NCI-H69 (cell line): ENCODE results near the gene MEI1.
"Not testable (repeated sequence)": the region's sequence is repeated elsewhere in the genome, so short reads cannot be mapped to it uniquely, and the experiment has no call there.

Experiments
- DNase-seq: peaks from one replicate; lab custom pipeline; 2025; lab: John Stamatoyannopoulos, UW

The MEI1 gene

DNA sequence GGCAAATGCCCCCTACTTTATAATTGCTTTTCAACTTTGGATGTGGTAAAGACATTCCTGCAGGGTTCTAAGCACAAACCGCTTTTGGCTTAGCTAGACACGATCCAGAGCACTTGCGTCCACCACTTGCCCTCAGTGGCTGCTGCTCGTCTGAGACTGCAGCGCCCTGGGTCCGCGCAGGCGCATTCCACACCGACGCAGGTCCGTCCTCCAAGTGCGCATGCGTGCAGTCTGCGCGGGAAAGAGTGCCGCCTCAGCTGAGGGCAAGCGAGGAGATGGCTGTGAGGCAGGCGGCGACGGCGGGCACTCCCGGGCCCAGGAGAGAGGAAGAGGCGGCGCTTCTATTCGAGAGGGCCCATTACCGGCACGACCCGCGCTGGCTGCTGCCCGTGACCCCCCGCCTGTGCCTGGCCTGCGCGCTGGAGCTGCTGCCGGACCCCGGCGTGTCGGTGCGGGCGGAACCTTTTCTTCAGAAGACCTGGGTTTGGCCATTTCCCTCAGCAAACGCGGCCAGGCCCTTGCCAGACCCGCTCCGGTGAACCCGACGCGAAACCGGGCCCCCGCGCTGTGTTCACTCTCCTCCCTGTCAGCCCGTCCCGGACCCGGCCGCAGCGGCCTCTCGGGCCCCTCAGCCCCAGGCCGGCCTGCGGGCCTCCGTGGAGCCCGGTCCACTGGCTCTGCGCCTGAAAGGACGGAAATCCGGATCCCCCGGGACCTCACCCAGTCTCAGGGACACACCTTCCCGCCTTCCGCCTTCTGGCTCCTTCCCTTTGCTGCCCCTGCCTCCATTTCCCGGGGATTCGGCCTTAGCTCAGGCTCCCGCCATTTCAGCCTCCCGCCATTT is at the start of gene MEI1:
Gene MEI1 (plus strand): TSS at position 240 of the 844 bp plus-strand sequence. CDS start 36 bp downstream, at position 276.
- DNase-seq = no peak

DNA sequence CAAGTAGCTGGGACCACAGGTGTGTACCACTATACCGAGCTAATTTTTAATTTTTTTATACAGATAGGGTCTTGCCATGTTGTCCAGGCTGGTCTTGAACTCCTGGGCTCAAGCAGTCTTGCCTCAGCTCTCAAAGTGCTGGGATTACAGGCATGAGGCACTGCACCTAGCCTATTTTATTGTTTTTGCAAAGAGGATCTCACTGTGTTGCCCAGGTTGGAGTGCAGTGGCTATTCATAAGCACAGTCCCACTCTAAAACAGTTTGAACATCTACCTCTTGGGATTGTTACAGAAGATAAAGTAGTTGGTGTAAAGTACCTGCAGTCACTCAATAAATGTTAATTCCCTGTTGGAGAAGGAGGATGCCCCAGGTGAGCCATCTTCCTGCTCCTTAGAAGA is 49.1 kb upstream of the MEI1 start:
- DNase-seq = no peak

DNA sequence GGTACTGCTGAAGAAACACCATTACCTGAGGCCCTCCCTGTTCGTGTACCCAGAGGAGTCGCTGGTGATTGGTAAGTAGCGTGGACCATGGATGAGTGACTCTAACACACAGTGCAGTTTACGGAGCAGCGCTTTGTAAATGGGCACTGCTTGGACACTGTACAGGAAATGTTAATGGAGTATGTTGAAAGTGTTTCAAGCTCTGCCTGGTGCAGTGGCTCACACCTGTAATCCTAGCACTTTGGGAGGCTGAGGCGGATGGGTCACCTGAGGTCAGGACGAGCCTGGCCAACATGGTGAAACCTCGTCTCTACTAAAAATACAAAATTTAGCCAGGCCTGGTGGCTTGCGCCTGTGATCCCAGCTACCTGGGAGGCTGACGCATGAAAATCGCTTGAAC is 48.5 kb upstream of the MEI1 start:
- DNase-seq = no peak

DNA sequence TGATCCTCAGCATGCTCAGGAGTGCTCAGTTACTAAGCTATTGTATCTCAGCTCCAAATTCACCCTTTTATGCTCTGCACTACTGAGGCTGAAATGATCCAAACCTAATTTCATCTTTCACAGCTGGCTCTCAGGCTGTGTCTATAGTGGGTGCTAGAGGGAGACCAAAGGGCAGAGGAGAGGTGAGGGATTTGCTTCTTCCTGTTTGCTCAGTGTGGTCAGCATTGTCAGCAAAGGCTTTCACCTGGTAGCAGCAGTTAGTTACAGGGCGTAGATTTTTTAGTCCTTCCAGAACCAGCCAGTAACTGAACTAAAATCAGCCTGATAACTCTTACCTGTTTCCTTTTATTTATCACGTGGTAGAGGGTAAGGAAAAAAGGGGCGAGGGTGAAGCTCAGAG is 45.0 kb upstream of the MEI1 start:
- DNase-seq = no peak

DNA sequence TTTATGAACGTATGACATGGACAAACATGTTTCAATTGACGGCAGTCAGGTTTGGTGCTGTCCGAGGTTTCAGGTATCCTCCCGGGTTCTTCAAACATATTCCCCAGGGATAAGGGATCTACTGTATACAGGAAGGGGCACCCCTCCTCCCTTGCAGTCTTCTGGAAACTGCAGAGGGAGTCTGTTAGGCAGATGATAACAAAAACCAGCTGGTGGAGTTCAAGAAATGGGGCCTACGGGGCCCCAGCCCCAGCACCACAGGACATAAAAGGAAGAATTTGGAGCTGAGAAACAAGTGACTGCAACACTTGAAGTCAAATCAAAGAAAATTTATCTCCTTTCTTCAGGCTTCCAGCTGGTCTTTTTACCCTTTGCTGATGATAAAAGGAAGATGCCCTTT is 42.7 kb upstream of the MEI1 start:
- peak; percentile 18 for DNase-seq

DNA sequence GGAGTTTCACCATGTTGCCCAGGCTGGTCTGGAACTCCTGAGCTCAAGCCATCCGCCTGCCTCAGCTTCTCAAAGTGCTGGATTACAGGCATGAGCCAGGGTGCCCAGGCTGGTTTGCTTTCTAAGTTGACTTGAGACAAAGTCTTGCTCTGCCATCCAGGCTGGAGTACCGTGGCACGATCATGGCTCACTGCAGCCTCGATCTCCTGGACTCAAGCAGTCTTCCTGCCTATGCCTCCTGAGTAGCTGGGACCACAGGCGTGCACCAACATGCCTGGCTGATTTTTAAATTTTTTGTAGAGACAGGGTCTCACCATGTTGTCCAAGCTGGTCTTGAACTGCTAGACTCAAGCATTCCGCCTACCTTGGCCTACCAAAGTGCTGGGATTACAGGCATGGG is 41.6 kb upstream of the MEI1 start:
- DNase-seq = no peak

DNA sequence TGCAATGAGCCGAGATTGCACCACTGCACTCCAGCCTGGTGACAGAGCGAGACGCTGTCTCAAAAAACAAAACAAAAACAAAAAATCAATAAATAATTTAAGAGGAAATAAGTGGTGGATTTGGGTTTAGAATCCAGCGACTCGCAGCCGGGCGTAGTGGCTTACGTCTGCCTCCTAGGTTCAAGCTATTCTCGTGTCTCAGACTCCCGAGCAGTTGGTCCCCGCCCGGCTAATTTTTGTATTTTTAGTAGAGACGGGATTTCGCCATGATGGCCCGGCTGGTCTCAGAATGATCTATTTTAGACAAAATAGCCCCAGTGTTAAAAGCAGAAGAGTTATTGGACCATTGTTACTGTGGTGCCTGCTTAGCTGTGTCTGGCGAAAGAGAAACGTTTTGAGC is 40.4 kb upstream of the MEI1 start:
- DNase-seq = no peak

- DNase-seq = no peak
These were observed 39.4 kb upstream of the MEI1 start for GRCh38 chr22:41659941-41660340.

- no peak for DNase-seq
These were observed 38.9 kb upstream of the MEI1 start for GRCh38 chr22:41660416-41660815.

GRCh38 chr22:41661088-41661487 is 38.2 kb upstream of the MEI1 start:
- no peak for DNase-seq

GRCh38 chr22:41661713-41662112 is 37.6 kb upstream of the MEI1 start:
- DNase-seq = no peak

DNA sequence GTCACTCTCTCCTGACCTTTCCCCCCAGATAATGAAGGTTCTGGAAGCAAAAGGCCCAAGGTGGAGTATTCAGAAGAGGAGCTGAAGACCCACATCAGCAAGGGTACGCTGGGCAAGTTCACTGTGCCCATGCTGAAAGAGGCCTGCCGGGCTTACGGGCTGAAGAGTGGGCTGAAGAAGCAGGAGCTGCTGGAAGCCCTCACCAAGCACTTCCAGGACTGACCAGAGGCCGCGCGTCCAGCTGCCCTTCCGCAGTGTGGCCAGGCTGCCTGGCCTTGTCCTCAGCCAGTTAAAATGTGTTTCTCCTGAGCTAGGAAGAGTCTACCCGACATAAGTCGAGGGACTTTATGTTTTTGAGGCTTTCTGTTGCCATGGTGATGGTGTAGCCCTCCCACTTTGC is 35.7 kb upstream of the MEI1 start:
- not testable (repeated sequence) for DNase-seq

DNA sequence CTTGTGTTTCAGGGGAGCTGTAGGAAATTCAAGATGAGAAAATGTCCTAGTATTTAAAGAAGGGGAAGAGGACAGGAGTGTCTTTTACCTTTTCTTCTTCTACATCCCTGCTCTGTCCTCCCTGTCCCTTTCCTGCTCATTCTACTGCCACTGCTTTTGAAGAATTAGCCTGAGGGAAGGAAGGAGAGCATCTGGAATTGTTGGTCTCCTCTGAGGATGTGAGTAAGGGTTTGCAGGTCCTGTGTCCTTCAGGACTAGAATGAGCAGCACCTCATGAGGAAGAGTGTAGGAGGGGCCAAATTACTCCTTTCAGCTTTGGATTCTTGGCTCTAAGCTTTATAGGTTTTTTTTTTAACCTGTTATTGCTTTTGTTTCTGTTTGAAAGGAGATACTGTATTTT is 34.8 kb upstream of the MEI1 start:
- DNase-seq = no peak

- no peak for DNase-seq
These were observed 34.4 kb upstream of the MEI1 start for GRCh38 chr22:41664951-41665350.

GRCh38 chr22:41668971-41669911 is 30.1 kb upstream of the MEI1 start:
- DNase-seq = no peak

DNA sequence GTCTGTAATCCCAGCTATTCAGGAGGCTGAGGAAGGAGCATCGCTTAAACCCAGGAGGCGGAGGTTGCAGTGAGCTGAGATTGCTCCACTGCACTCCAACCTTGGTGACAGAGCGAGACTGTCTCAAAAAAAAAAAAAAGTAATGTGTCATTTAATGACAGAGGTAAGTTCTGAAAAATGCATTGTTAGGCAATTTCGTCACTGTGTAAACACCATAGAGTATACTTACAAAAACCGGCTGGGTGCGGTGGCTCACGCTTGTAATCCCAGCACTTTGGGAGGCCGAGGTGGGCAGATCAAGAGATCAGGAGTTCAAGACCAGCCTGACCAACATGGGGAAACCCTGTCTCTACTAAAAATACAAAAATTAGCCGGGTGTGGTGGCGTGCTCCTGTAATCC is 27.2 kb upstream of the MEI1 start:
- peak; percentile 16 for DNase-seq

DNA sequence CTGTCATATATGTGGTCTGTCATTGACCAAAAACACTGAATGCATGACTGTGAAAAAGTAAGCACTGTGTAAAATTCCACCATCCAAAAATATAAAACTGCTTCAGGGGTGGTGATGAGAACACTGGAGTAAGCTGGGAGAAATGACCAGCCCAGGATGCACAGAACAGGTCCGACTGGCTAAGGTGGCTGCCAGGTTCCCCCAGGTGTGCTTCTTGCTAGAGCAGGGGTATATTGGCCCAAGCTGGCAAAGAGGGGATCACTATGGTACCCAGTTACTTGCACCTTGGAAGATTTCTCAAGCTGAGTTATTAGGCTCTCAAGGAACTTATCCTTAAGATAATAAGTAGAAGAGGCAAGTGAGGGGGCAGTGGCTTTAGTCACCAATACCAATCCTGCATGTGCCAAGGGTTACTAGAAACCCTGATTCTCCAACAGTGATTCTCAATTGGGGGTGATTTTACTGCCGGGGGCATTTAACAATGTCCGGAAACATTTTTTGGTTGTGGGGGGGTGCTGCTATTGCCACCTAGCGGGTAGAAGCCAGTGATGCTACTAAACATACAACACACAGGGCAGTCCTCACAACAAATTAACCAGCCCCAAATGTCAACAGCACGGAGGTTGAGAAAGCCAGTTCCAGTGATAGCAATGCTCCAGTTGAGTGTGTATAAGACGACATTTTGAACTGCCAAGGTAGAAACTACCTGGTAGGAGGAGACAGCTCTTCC is 26.4 kb upstream of the MEI1 start:
- DNase-seq = no peak

DNA sequence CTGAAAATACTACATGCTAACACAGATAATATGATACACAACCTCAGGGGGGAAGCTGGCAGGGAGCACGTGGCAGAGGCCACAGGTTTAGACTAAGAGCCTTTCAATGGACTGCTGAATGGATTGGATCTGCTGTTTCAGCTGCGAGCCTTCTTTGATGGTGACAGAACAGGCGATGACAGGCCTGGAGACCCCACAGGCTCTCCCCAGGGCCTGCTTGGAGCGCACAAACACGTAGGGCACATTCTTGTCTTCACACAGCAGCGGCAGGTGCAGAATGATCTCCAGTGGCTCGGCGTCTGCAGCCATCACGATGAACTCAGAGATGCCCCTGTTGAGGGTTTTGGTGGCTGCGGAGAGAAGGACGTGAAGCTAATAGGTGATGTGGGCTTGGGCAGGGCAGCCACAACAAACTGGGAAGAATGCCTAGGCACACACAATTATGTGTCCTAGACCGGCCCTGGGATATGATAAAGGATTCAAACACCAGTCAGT is 24.4 kb upstream of the MEI1 start:
- no peak for DNase-seq

DNA sequence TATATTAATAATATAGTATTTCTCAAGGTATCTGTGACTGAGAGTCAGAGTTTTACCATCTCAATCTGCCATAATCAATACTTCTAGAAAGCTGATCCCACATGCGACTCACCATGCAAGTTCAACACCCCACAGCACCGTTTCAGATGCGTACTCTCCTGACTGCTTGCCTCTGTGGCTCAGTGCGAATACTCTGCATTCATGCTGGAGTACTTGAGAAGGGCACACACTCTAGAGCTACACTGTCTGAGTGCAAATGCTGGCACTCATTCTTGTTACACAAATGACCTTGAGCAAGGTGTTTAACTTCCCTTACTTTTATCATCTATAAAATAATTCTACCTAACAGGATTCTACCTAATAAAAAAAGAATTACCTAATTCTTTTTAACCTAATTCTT is 23.2 kb upstream of the MEI1 start:
- DNase-seq = no peak

GRCh38 chr22:41681616-41682015 is 17.7 kb upstream of the MEI1 start:
- DNase-seq = peak; percentile 29

- DNase-seq = peak; percentile 86
These were observed 17.1 kb upstream of the MEI1 start for GRCh38 chr22:41682033-41682807.
